NB4 (cell line): Measurements from ENCODE around the gene PRDM9.

Experiments
- DNase-seq: peaks from one replicate; pipeline ENCODE4 v3.0.0; 2010; ENCODE audit warnings: low read depth
- H3K4me3 ChIP-seq: one replicate; pipeline ENCODE4 v1.5.1; 2011; ENCODE audit warnings: mild to moderate bottlenecking, low read depth, low read length, moderate library complexity
- CTCF ChIP-seq: IDR thresholded peaks from one replicate; pipeline ENCODE4 v1.5.1; 2012; ENCODE audit warnings: low read depth, low read length
- MAX ChIP-seq: IDR thresholded peaks from 2 replicates; pipeline ENCODE4 v1.6.1; 2011; ENCODE audit warnings: low read depth, low read length
- MYC ChIP-seq: IDR thresholded peaks from 2 replicates; pipeline ENCODE4 v1.6.1; 2011; ENCODE audit warnings: low read depth, low read length
- POLR2A ChIP-seq: IDR thresholded peaks from 2 replicates; pipeline ENCODE4 v1.6.1; 2011; ENCODE audit warnings: mild to moderate bottlenecking; ENCODE audit not compliant: insufficient read length; ENCODE audit errors: extremely low read depth

The PRDM9 gene

GRCh38 chr5:23507278-23507685, at the start of gene PRDM9:
Gene PRDM9, plus strand, starts transcription at chr5:23507609. Its CDS starts 1,425 bp downstream, at chr5:23509034.
- H3K4me3 ChIP-seq: no peak within 1 kb of the TSS
- TF ChIP-seq MAX: no peak
- no peak for TF ChIP-seq POLR2A
- TF ChIP-seq MYC: no peak
- no peak for TF ChIP-seq CTCF
- DNase-seq: no peak

GRCh38 chr5:23457780-23458179, 49.6 kb upstream of the PRDM9 start:
- TF ChIP-seq MAX (no peak), MYC (no peak)
- H3K4me3 ChIP-seq: no peak overlapping the region
- DNase-seq: no peak

GRCh38 chr5:23459214-23459613, 48.2 kb upstream of the PRDM9 start:
- no peak for DNase-seq
- TF ChIP-seq CTCF (no peak), POLR2A (no peak), MYC (no peak), MAX (no peak)
- no peak overlapping the region for H3K4me3 ChIP-seq

GRCh38 chr5:23461576-23461975, 45.8 kb upstream of the PRDM9 start:
- TF ChIP-seq POLR2A (no peak), MYC (no peak), CTCF (no peak), MAX (no peak)
- H3K4me3 ChIP-seq: no peak overlapping the region
- DNase-seq: no peak

- no peak overlapping the region for H3K4me3 ChIP-seq
- peak; percentile 7 for DNase-seq
- TF ChIP-seq POLR2A (no peak), MAX (no peak), CTCF (no peak), MYC (no peak)
Observed at GRCh38 chr5:23466401-23466912, 41.0 kb upstream of the PRDM9 start.

GRCh38 chr5:23468658-23469057, 38.8 kb upstream of the PRDM9 start:
- TF ChIP-seq POLR2A (no peak), CTCF (no peak), MAX (no peak), MYC (no peak)
- no peak for DNase-seq
- no peak overlapping the region for H3K4me3 ChIP-seq
